ENCODE results near the gene DNAJA4. TPM values are rescaled to one million over a fixed set of nuclear protein-coding genes. Genes with fewer than 3 reads are reported as not detected.

The DNAJA4 gene
- total and polyA plus RNA-seq, 2 of the 8 experiments (the other 6 are each of a cell fraction or from before 2014, with no cell fraction given) = 3.6 to 6.2 TPM

- TF ChIP-seq CHD7 (IDR thresholded peaks at IDR 0.05; ENCODE audit: insufficient replicate concordance, low read length) (no peak), HDAC2 (IDR thresholded peaks at IDR 0.05; ENCODE audit: borderline replicate concordance in 1 of 2, low read depth in 2 of 2, low read length in 2 of 2) (no peak), GTF2F1 (IDR thresholded peaks at IDR 0.05; ENCODE audit: borderline replicate concordance, low read depth, low read length) (no peak), RNF2 (IDR thresholded peaks at IDR 0.05; ENCODE audit: borderline replicate concordance, low read depth, low read length, missing control alignments, poor library complexity, severe bottlenecking) (no peak), JUN (IDR thresholded peaks at IDR 0.05; ENCODE audit: low read depth, low read length) (no peak), BACH1 (IDR thresholded peaks at IDR 0.05; ENCODE audit: low read length) (no peak), ZNF274 (IDR thresholded peaks at IDR 0.05; ENCODE audit: borderline replicate concordance, extremely low read depth, low read length) (no peak), NRF1 (IDR thresholded peaks at IDR 0.05; ENCODE audit: low read depth, low read length) (no peak), TAF1 (IDR thresholded peaks at IDR 0.05; ENCODE audit: low read depth, low read length) (no peak)
Measured at GRCh38 chr15:78325092-78325843, 60.9 kb downstream of the DNAJA4 start (continued).
